Mucosa of descending colon (tissue), 3 donors: ENCODE measurements around the gene CARD6. TPM values are rescaled to one million over a fixed set of nuclear protein-coding genes. Genes with fewer than 3 reads are reported as not detected.

ENCODE experiments used
- ATAC-seq: fragments of 200-7000 bp; cut with Tn5 transposase; one replicate; pipeline ENCODE4 v1.9.1; 2020; ENCODE audit warnings: mild to moderate bottlenecking, moderate library complexity
- DNase-seq, 3 donors: peaks; one replicate each; pipeline ENCODE4 v3.0.0-alpha.2; 2020
- H3K36me3 ChIP-seq: fragments of 200-600 bp; one replicate; pipeline ENCODE4 v1.8.0; 2021; ENCODE audit warnings: low read depth, mild to moderate bottlenecking
- H3K4me1 ChIP-seq: fragments of 200-600 bp; one replicate; pipeline ENCODE4 v1.8.0; 2021; ENCODE audit warnings: low read depth, mild to moderate bottlenecking
- H3K4me3 ChIP-seq: fragments of 200-600 bp; one replicate; pipeline ENCODE4 v1.8.0; 2021; ENCODE audit warnings: mild to moderate bottlenecking
- H3K9me3 ChIP-seq: fragments of 200-600 bp; one replicate; pipeline ENCODE4 v1.8.0; 2021; ENCODE audit warnings: mild to moderate bottlenecking
- intact Hi-C, 2 donors: fragments of 100-400 bp; cut with DNase I in 1 of 2; cut with micrococcal nuclease in 1 of 2; formaldehyde crosslinking; loops; one replicate each; pipeline versions ENCODE4 v1.11.0 to v1.11.1; 2022; cut with DNase I, micrococcal nuclease
- total RNA-seq, 3 donors: library from RNA; stranded (reverse); fragmentation: NEBNext Ultra II Directional in 2 of 3; extraction: Animal tissue kit (Norgen Biotek cat#: 25700) in 2 of 3; gene quantifications; one replicate each; pipeline versions ENCODE4 v1.2.1 to v1.2.4, GENCODE V29; 2021 to 2023
- TF ChIP-seq, protein P1 (sequence below): fragments of 200-600 bp; IDR thresholded peaks from one replicate; pipeline ENCODE4 v1.8.0; 2022; ENCODE audit warnings: antibody characterized with exemption, mild to moderate bottlenecking
- donor health status: DM: no; HTN: no; CAD: no; lungs with moderate emphysema.
- donor health status: DM: no; HTN: no; CAD: no.
- donor health status: DM: no; HTN: yes; CAD: no.

The CARD6 gene
- total RNA-seq, 3 donors from 2014 or later = 1.7 to 6.3 (median 3.5) TPM

DNA sequence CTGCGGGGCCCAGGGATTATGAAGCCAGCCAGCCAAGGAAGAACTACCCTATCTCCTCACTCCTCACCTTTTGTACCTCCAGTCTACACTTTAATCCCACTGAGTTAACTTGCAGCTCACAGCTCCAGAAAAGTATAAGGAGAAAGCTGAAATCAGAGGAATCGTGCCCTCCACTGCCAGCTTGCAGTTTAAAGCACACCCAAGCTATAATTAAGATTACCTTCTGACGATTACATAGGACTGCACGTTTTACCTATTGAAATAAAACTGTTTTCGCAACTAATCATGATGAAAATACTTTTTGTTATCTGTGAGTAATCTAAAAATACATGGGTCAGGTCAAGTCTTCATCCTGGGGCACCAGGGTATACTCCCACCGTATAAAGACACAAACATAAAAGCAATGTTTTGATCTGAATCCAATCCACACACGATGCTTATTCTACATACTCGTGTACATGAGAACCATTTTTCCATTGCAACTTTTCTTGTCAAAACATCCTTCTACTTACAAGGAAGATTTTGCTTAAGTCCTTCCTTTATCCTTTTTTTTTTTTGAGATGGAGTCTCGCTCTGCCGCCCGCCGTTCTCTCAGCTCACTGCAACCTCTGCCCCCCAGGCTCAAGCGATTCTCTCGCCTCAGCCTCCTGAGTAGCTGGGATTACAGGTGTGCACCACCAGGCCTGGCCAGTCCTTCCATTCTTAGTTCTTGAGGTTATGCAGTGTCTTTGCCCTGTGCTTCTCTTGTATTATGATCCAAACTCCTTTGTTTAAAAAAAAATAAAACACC is 13.8 kb upstream of the CARD6 start:
- no peak for ATAC-seq
- Histone ChIP-seq H3K36me3 (peaks cover 10% of the 10 kb centered on the region), H3K4me3 (no peak overlapping the region), H3K9me3 (no peaks in the 10 kb centered on the region), H3K4me1 (no peaks in the 10 kb centered on the region)
- no peak for DNase-seq
- intact Hi-C loops = no loop called here
- TF ChIP-seq, protein P1, sequence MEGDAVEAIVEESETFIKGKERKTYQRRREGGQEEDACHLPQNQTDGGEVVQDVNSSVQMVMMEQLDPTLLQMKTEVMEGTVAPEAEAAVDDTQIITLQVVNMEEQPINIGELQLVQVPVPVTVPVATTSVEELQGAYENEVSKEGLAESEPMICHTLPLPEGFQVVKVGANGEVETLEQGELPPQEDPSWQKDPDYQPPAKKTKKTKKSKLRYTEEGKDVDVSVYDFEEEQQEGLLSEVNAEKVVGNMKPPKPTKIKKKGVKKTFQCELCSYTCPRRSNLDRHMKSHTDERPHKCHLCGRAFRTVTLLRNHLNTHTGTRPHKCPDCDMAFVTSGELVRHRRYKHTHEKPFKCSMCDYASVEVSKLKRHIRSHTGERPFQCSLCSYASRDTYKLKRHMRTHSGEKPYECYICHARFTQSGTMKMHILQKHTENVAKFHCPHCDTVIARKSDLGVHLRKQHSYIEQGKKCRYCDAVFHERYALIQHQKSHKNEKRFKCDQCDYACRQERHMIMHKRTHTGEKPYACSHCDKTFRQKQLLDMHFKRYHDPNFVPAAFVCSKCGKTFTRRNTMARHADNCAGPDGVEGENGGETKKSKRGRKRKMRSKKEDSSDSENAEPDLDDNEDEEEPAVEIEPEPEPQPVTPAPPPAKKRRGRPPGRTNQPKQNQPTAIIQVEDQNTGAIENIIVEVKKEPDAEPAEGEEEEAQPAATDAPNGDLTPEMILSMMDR = no peak

DNA sequence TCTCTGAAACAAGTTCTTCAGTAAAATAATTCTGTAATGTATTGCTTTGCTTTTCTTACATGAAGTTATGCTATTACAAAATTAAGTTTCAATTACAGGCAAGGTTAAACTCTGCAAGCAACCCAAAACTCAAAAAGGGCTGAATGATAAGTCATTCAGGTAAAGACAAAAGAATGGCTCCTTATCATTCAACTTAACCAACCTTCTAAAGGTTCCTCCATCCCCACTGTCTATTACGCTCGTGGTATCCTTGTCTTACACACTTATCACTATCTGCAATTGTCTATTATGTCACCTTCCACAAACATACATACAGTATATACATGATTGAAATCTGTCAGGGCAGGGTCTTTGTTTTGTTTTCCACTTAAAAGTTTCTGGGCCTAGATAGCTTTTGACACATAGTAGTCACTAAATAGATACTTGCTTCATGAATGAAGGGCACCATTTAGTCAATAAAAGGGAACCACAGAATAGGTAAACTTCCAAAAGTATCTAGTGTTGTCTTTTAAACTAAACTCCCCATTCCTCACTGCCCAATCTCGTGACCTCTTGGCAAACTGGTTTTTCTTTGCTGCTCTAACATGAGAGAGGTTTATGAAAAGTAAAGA is 13.0 kb upstream of the CARD6 start:
- intact Hi-C loops = no loop called here
- no peak for DNase-seq
- Histone ChIP-seq H3K4me1 (peaks cover 5% of the 10 kb centered on the region), H3K4me3 (no peak overlapping the region), H3K9me3 (no peaks in the 10 kb centered on the region), H3K36me3 (peaks cover 10% of the 10 kb centered on the region)
- ATAC-seq = no peak
- TF ChIP-seq, protein P1 = no peak

DNA sequence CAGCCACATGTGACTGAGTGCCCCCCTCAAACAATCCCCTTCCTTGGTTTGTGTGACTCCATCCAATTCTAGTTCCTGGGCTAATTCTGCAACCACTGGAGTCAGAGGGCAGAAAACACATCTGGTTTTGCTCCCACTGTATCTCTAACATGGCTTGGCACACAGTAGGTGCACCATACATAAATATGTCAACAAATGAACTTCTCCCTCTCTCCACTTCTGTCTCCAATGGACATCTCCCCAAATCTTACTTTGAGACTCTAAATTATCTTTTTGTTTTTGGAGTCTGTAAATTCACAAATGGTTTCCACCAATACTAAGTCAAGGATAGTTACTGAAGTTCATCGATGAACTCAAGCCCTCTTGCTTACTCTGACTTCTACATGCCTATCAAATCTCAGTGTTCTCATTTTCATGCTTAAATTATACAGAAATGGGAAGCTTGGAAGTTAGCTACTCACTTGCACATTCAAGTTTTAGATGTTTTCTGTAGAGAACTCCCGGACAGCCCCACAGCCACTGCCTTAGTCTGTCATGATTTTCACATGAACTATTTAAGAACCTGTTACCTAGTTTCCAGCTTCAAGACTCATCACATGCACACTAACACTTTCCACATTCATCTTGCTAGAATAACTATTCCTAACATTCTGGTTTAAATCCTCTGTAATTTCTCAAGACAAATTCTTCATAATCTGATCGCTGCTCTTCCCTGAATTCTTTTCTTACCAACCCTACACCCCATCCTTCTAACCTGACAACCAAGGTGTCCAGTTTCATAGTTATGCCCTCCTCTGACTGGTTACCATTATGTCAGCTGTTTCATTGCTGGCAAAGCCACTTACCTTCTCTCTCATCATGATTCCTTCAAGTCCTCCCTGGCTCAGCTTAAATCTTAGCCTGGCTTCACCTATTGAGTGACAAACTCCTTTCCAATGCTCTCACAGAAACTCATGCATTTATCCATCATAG is 12.2 kb upstream of the CARD6 start:
- H3K9me3 ChIP-seq = no peaks in the 10 kb centered on the region
- peaks cover 10% of the 10 kb centered on the region for H3K36me3 ChIP-seq
- TF ChIP-seq, protein P1 = no peak
- no peak for ATAC-seq
- intact Hi-C loops = no loop called here
- no peak for DNase-seq
- peaks cover 9% of the 10 kb centered on the region for H3K4me1 ChIP-seq
- no peak overlapping the region for H3K4me3 ChIP-seq

DNA sequence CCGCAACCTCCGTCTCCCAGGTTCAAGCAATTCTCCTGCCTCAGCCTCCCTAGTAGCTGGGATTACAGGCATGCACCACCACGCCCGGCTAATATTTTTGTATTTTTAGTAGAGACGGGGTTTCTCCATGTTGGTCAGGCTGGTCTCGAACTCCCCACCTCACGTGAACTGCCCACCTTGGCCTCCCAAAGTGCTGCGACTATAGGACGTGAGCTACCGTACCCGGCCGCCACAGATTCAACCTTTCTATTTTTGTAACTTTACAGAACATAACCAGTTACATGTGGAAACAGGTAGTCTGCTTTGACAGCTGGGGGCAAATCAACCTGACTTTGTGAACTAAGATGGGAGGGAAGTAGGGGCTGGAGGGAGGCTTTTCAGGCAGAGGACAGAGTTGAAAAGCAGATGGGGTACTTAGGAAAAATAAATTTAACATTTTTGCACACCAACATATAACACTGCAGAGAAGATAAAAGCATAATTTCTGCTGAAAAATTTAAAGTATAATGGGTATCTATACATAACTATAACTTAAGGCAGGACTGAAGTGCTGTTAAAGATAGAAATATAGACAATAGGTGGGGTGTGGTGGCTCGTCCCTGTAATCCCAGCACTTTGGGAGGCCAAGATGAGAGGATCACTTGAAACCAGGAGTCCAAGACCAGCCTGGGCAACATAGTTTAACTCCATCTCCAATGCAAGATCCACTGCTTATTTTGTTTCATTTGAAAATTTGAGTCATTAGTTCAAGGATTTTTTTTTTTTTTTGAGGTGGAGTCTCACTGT is 11.2 kb upstream of the CARD6 start:
- Histone ChIP-seq H3K36me3 (peaks cover 10% of the 10 kb centered on the region), H3K4me1 (peaks cover 9% of the 10 kb centered on the region), H3K9me3 (no peaks in the 10 kb centered on the region), H3K4me3 (no peak overlapping the region)
- no peak for DNase-seq
- ATAC-seq = no peak
- intact Hi-C loops = no loop called here
- TF ChIP-seq, protein P1 = no peak
